ENCODE measurements around the gene CBL. TPM values are rescaled to one million over a fixed set of nuclear protein-coding genes. Genes with fewer than 3 reads are reported as not detected.

The CBL gene
- total and polyA plus RNA-seq, 3 donors from 2014 or later: 58.5 to 65.7 (median 59.3) TPM

- H3K4me3 ChIP-seq: peak within 1 kb of the TSS; percentile 50 to 58
- no peaks in the 10 kb centered on the region for H3K9me3 ChIP-seq
- peak within 1 kb of the TSS; percentile 59 to 73 for H3K27ac ChIP-seq
- DNase-seq: peak; percentile 80
- peaks cover 25% of the 10 kb centered on the region for H3K4me1 ChIP-seq
- no peaks in the 10 kb centered on the region for H3K36me3 ChIP-seq (ENCODE audit: low read depth, missing control alignments)
- 1 to 3% methylated on average over 11 to 44 of the region's 53 CpGs for WGBS, 2 donors
- no peak for TF ChIP-seq POLR2A (IDR thresholded peaks at IDR 0.05)
- TF ChIP-seq, protein P1, sequence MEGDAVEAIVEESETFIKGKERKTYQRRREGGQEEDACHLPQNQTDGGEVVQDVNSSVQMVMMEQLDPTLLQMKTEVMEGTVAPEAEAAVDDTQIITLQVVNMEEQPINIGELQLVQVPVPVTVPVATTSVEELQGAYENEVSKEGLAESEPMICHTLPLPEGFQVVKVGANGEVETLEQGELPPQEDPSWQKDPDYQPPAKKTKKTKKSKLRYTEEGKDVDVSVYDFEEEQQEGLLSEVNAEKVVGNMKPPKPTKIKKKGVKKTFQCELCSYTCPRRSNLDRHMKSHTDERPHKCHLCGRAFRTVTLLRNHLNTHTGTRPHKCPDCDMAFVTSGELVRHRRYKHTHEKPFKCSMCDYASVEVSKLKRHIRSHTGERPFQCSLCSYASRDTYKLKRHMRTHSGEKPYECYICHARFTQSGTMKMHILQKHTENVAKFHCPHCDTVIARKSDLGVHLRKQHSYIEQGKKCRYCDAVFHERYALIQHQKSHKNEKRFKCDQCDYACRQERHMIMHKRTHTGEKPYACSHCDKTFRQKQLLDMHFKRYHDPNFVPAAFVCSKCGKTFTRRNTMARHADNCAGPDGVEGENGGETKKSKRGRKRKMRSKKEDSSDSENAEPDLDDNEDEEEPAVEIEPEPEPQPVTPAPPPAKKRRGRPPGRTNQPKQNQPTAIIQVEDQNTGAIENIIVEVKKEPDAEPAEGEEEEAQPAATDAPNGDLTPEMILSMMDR (IDR thresholded peaks at IDR 0.05): no peak
- intact Hi-C loops (cut with DNase I; ENCODE audit: low total_unique reads): no loop called here
- no peaks in the 10 kb centered on the region for H3K27me3 ChIP-seq
Measured at GRCh38 chr11:119340335-119341221, 134.4 kb downstream of the CBL start, which contains the start of gene C1QTNF5. Gene C1QTNF5 (minus strand): TSS chr11:119340883. CDS start chr11:119340397, 486 bp downstream.

GRCh38 chr11:119341222-119342022 is 135.3 kb downstream of the CBL start:
- WGBS, 2 donors: 47 to 65% methylated on average over 11 to 15 of the region's 16 CpGs
- Histone ChIP-seq H3K4me3 (no peak overlapping the region), H3K27ac (no peak overlapping the region), H3K9me3 (no peaks in the 10 kb centered on the region), H3K4me1 (peaks cover 25% of the 10 kb centered on the region), H3K27me3 (no peaks in the 10 kb centered on the region), H3K36me3 (ENCODE audit: low read depth, missing control alignments) (no peaks in the 10 kb centered on the region)
- TF ChIP-seq, protein P1 (IDR thresholded peaks at IDR 0.05): no peak
- no peak for TF ChIP-seq POLR2A (IDR thresholded peaks at IDR 0.05)
- DNase-seq: no peak
- intact Hi-C loops (cut with DNase I; ENCODE audit: low total_unique reads): no loop called here

- no peaks in the 10 kb centered on the region for H3K36me3 ChIP-seq (ENCODE audit: low read depth, missing control alignments)
- H3K27me3 ChIP-seq: no peaks in the 10 kb centered on the region
- TF ChIP-seq, protein P1 (IDR thresholded peaks at IDR 0.05): no peak
- TF ChIP-seq POLR2A (IDR thresholded peaks at IDR 0.05): no peak
- no peak overlapping the region for H3K4me3 ChIP-seq
- H3K9me3 ChIP-seq: no peaks in the 10 kb centered on the region
- intact Hi-C loops (cut with DNase I; ENCODE audit: low total_unique reads): no loop called here
- no peak overlapping the region for H3K27ac ChIP-seq
- peaks cover 25% of the 10 kb centered on the region for H3K4me1 ChIP-seq
- DNase-seq: no peak
- 72 to 80% methylated on average over 1 to 7 of the region's 7 CpGs for WGBS, 2 donors
Measured at GRCh38 chr11:119342023-119342300, 135.8 kb downstream of the CBL start.

DNA sequence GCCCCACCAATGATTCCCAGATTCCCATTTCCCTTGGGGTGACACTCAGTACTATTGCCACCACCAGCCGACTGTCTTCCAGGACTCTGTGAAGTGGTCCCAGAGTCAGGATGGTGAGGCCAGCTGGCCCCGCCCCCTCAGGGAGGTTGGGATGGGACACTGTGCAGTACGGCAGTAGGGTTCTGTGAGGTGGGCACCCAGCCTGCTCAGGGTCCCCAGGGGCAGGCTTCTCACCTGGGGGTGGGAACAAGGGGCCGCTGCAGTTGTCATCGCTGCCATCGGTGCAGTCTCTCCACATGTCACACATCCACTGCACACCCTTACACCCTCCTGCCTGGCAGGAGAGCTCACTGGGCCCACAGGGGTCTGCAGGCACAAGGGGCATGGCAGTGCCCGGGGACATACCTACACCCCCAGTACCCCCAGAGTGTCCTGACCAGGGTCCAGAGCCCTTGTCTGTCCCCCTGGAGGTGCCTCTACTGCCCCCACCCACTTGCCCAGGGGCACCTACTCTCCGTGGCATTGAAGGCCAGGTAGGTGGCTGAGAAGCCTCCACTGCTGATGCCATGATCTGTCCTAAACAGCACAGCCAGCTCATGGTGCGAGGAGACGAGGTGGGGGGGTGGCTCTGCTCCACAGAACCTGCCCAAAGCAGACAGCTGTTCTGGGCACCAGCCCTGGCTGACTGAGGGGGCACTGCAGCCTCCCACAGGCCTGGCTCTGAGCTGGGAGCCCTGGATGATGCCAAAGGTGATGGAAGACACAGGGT is 136.4 kb downstream of the CBL start:
- Histone ChIP-seq H3K4me1 (peaks cover 25% of the 10 kb centered on the region), H3K36me3 (ENCODE audit: low read depth, missing control alignments) (no peaks in the 10 kb centered on the region), H3K27ac (no peak overlapping the region), H3K9me3 (no peaks in the 10 kb centered on the region), H3K4me3 (no peak overlapping the region), H3K27me3 (no peaks in the 10 kb centered on the region)
- TF ChIP-seq POLR2A (IDR thresholded peaks at IDR 0.05): no peak
- TF ChIP-seq, protein P1 (IDR thresholded peaks at IDR 0.05): no peak
- WGBS, 2 donors: 85% methylated on average over 6 to 10 of the region's 10 CpGs
- no peak for DNase-seq
- intact Hi-C loops (cut with DNase I; ENCODE audit: low total_unique reads): no loop called here
